PC-9 (cell line): ENCODE measurements around the gene HDAC5. TPM values are rescaled to one million over a fixed set of nuclear protein-coding genes. Genes with fewer than 3 reads are reported as not detected.
A peak's percentile ranks its signal among the peaks of the same experiment; 100 is the strongest.

ENCODE experiments used
- BruUV-seq: library from RNA; stranded (reverse); fragments of 400-500 nt; replicated peaks from 2 replicates; lab custom pipeline; 2021; lab: Mats Ljungman, UMichigan
- CTCF ChIA-PET: fragments of 300-600 bp; sonication (Branson Sonifier 250); formaldehyde crosslinking; loops from one replicate; lab custom pipeline; 2022; ENCODE audit warnings: antibody characterized with exemption; lab: Charles Lee
- POLR2A ChIA-PET: fragments of 300-600 bp; sonication (Branson Sonifier 250); formaldehyde crosslinking; loops from one replicate; lab custom pipeline; 2022; ENCODE audit warnings: antibody characterized with exemption; ENCODE audit not compliant: unreplicated experiment; lab: Charles Lee
- DNase-seq, 2 experiments: peaks; one replicate each; pipeline versions ENCODE4 v3.0.0 to v3.0.0-alpha.2; 2015 to 2022; ENCODE audit warnings: mixed read lengths in 1 of 2
- H2AFZ ChIP-seq: fragments of 200-600 bp; sonication (generic); 2 replicates; pipeline ENCODE4 v1.8.1; 2017; ENCODE audit warnings: antibody characterized with exemption
- H3F3A ChIP-seq: fragments of 200-600 bp; sonication (generic); 2 replicates; pipeline ENCODE4 v1.8.1; 2017; ENCODE audit warnings: antibody characterized with exemption, mild to moderate bottlenecking, low read depth; ENCODE audit not compliant: insufficient read depth
- H3K27ac ChIP-seq: fragments of 200-600 bp; sonication (generic); 2 replicates; pipeline ENCODE4 v1.6.1; 2016; ENCODE audit warnings: mixed run types
- H3K27me3 ChIP-seq: fragments of 200-600 bp; sonication (generic); 2 replicates; pipeline ENCODE4 v1.6.1; 2016; ENCODE audit warnings: low read depth, mixed run types; ENCODE audit not compliant: insufficient read depth
- H3K36me3 ChIP-seq: fragments of 200-600 bp; sonication (generic); 2 replicates; pipeline ENCODE4 v1.6.1; 2016; ENCODE audit warnings: low read depth, mixed run types
- H3K4me1 ChIP-seq: fragments of 200-600 bp; sonication (generic); replicated peaks from 2 replicates; pipeline ENCODE4 v1.6.1; 2016; ENCODE audit warnings: mixed run types; ENCODE audit not compliant: insufficient read depth
- H3K4me2 ChIP-seq: fragments of 200-600 bp; sonication (generic); 2 replicates; pipeline ENCODE4 v1.6.1; 2017; ENCODE audit warnings: mixed run types
- H3K4me3 ChIP-seq: fragments of 200-600 bp; sonication (generic); 2 replicates; pipeline ENCODE4 v1.6.1; 2016; ENCODE audit warnings: mixed run types
- H3K79me2 ChIP-seq: fragments of 200-600 bp; sonication (generic); 2 replicates; pipeline ENCODE4 v1.6.1; 2017; ENCODE audit warnings: low read depth, mixed run types
- H3K9me2 ChIP-seq: fragments of 200-600 bp; sonication (generic); 2 replicates; pipeline ENCODE4 v1.8.1; 2017; ENCODE audit warnings: mild to moderate bottlenecking; ENCODE audit not compliant: insufficient read depth
- H3K9me3 ChIP-seq: fragments of 200-600 bp; sonication (generic); 2 replicates; pipeline ENCODE4 v1.8.1; 2016; ENCODE audit warnings: low read depth; ENCODE audit not compliant: insufficient read depth
- H4K20me1 ChIP-seq: fragments of 200-600 bp; sonication (generic); 2 replicates; pipeline ENCODE4 v1.8.1; 2017; ENCODE audit not compliant: insufficient read depth
- CTCF ChIP-seq: fragments of 200-600 bp; sonication (generic); conservative IDR thresholded peaks from 2 replicates; pipeline ENCODE4 v1.6.1; 2017; ENCODE audit warnings: mixed run types, antibody characterized with exemption, mild to moderate bottlenecking, moderate library complexity
- EZH2 ChIP-seq: fragments of 200-600 bp; sonication (generic); IDR thresholded peaks from 2 replicates; pipeline ENCODE4 v1.8.0; 2017; ENCODE audit warnings: antibody characterized with exemption, low read depth
- intact Hi-C: fragments of 100-400 bp; cut with micrococcal nuclease; formaldehyde crosslinking; loops from one replicate; pipeline ENCODE4 v1.10.0; 2022; ENCODE audit not compliant: unreplicated experiment
- total RNA-seq: library from RNA; stranded (reverse); gene quantifications from 2 replicates; pipeline ENCODE4 v1.2.3, GENCODE V29; 2021

The HDAC5 gene
- total RNA-seq, 1 experiment from 2014 or later, result 24.0 TPM

- intact Hi-C loops, result loop anchor here (1.0 kb wide), 1 partner anchor 76 kb away; the partner anchor contains the start of gene HROB
- H3F3A ChIP-seq, result peaks cover 63% of the 10 kb centered on the region
- peaks cover 32% of the 10 kb centered on the region for H4K20me1 ChIP-seq
- peaks cover 61% of the 10 kb centered on the region for H3K79me2 ChIP-seq
- no peak for TF ChIP-seq CTCF
- H2AFZ ChIP-seq, result peak overlapping the region; percentile 76
- no peaks in the 10 kb centered on the region for H3K27me3 ChIP-seq
- no peaks in the 10 kb centered on the region for H3K9me3 ChIP-seq
- H3K4me2 ChIP-seq, result peak overlapping the region; percentile 74
- peak overlapping the region; percentile 87 for H3K27ac ChIP-seq
- H3K9me2 ChIP-seq, result no peaks in the 10 kb centered on the region
- peaks cover 18% of the 10 kb centered on the region for H3K36me3 ChIP-seq
- no TSS peak for BruUV-seq
- no peak for DNase-seq
- peak overlapping the region; percentile 91 for H3K4me3 ChIP-seq
- peaks cover 33% of the 10 kb centered on the region for H3K4me1 ChIP-seq
- ChIA-PET POLR2A (interaction anchor here (0.5 to 0.6 kb wide), 4 partner anchors 12 to 226 kb away, joined by 4 to 17 read pairs (median 7); no protein-coding TSS in a partner anchor), CTCF (interaction anchor here (0.6 to 1.0 kb wide), 3 partner anchors 22 to 225 kb away, joined by 3 to 8 read pairs (median 6); no protein-coding TSS in a partner anchor)
Measured at GRCh38 chr17:44065668-44066203, 57.7 kb downstream of the HDAC5 start.

DNA sequence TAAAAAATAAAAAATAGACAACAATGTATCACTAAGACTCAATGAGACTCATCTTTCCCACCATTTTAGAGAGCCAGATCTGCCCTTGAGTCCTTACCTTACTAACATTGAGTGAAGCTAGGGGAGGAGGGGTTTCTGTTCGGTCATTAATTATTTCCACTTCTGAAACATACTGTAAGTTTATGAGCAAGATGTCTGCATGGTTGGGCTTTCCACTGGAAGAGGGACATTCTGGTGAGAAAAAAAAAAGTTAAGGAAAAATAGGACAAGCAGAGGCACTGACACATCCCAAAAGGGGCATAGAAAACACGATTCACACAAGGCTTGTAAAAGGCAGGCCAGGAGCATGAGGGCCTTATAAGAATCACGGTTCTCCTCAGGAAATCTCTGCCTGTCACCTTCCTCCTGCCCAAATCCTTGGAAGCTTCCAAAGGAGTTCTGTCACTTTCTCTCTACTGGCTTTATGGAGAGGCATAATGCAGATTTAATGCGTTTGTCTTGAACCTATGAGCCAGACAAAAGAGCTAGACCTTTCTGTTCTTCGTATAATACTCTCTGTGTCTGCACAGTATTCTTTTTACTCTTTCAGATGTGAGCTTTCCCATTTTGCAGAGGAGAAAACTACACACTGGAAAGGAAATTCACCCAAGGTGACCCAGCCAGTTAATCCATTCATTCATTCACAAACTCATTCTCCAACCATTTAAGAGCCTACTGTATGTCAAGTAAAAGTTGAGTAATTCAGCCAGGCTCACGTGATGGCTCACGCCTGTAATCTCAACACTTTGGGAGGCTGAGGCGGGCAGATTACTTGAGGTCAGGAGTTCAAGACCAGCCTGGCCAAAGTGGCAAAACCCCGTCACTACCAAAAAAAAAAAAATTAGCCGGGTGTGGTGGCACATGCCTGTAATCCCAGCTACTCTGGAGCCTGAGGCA is 59.5 kb downstream of the HDAC5 start:
- ChIA-PET POLR2A (interaction anchor here (0.6 kb wide), 2 partner anchors 20 to 721 kb away, joined by 4 to 5 read pairs; no protein-coding TSS in a partner anchor), CTCF (interaction anchor here (0.7 kb wide), 1 partner anchor 1302 kb away, joined by 3 read pairs; no protein-coding TSS in a partner anchor)
- Histone ChIP-seq H3K4me1 (peaks cover 22% of the 10 kb centered on the region), H3F3A (peaks cover 55% of the 10 kb centered on the region; the same call in 1 of the 2 replicates), H3K27ac (no peak overlapping the region), H3K9me3 (no peaks in the 10 kb centered on the region), H2AFZ (no peak overlapping the region), H3K9me2 (no peaks in the 10 kb centered on the region), H3K27me3 (no peaks in the 10 kb centered on the region), H3K4me3 (no peak overlapping the region), H3K79me2 (peaks cover 77% of the 10 kb centered on the region), H3K36me3 (peaks cover 30% of the 10 kb centered on the region), H3K4me2 (no peak overlapping the region; the same call in 1 of the 2 replicates), H4K20me1 (peaks cover 47% of the 10 kb centered on the region)
- no TSS peak for BruUV-seq
- no peak for DNase-seq
- intact Hi-C loops, result no loop called here
- TF ChIP-seq CTCF (no peak), EZH2 (no peak)

GRCh38 chr17:44062871-44063270 is 60.6 kb downstream of the HDAC5 start:
- BruUV-seq, result no TSS peak
- Histone ChIP-seq H2AFZ (no peak overlapping the region), H3K4me1 (peaks cover 22% of the 10 kb centered on the region), H3K27me3 (no peaks in the 10 kb centered on the region), H3K4me3 (no peak overlapping the region), H3K79me2 (peaks cover 85% of the 10 kb centered on the region), H3K9me2 (no peaks in the 10 kb centered on the region), H3K9me3 (no peaks in the 10 kb centered on the region), H3K4me2 (no peak overlapping the region), H3K27ac (no peak overlapping the region), H3K36me3 (peaks cover 34% of the 10 kb centered on the region), H3F3A (peaks cover 58% of the 10 kb centered on the region; the same call in 1 of the 2 replicates), H4K20me1 (peaks cover 55% of the 10 kb centered on the region)
- TF ChIP-seq EZH2 (no peak), CTCF (no peak)
- ChIA-PET CTCF (no interaction called here), POLR2A (no interaction called here)
- intact Hi-C loops, result no loop called here
- DNase-seq, result no peak
